Stimulated activated CD8-positive, alpha-beta memory T cell treated with anti-CD3 and anti-CD28 coated beads, Interleukin-15, amount 100 ng/mL, for 24 hours (primary cell): Measurements from ENCODE around the gene TRIO.

Experiments
- DNase-seq: peaks from one replicate; pipeline ENCODE4 v3.0.0-alpha.2; 2020; ENCODE audit warnings: low read depth

Gene TRIO

DNA sequence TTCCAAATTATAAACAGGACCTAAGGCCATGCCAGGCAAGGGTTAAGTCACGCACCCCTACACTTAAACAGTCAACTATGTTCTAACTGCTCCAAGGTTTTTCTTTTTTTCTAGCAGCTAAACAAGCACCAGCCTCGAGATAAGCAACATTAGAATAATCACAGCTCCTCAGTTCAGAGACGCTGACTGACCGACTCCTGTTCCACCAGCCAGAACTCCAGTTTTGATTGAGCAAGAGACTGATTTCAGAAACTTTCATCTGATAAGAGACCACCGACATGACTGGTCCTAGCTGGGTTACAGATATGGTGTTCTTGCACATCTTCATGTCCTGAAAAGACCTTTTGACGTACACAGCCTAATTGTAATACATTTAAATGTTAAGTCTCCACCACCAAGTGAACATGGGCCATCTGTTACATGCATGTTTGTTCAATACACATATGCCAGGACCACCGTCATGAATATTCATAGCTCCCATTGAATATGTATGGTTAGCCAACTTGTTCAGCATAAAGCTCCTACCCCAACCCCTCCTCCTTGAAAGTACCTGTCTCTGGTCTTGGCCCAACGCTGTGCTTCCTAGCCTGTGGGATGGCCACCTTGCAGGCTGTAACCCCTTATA lies 414.8 kb downstream of the TRIO start:
- no peak for DNase-seq
